ENCODE results near the gene PFN1.
A peak's percentile ranks its signal among the peaks of the same experiment; 100 is the strongest.

Gene PFN1

GRCh38 chr17:4948166-4948930 lies at the start of gene PFN1:
Gene PFN1, minus strand, starts transcription at chr17:4948530. Its CDS starts 136 bp downstream, at chr17:4948394.
- peak; percentile 89 for DNase-seq (ENCODE audit: low spot score)

- DNase-seq (ENCODE audit: low spot score): peak; percentile 93
Measured at GRCh38 chr17:4997302-4998026, 49.1 kb upstream of the PFN1 start, which contains the start of the genes INCA1 and KIF1C. Gene INCA1, minus strand, starts transcription at chr17:4997522. Its CDS starts 3,085 bp downstream, at chr17:4994437. Gene KIF1C, plus strand, starts transcription at chr17:4997950. Its CDS starts 2,297 bp downstream, at chr17:5000247.

GRCh38 chr17:4994081-4994595 lies 45.8 kb upstream of the PFN1 start:
- DNase-seq (ENCODE audit: low spot score): no peak

GRCh38 chr17:4987767-4988567 lies 39.6 kb upstream of the PFN1 start:
- DNase-seq (ENCODE audit: low spot score): no peak

- DNase-seq (ENCODE audit: low spot score): peak; percentile 87
Measured at GRCh38 chr17:4986951-4987766, 38.8 kb upstream of the PFN1 start, which contains the start of gene CAMTA2. Gene CAMTA2, minus strand, starts transcription at chr17:4987675. Its CDS starts 1,453 bp downstream, at chr17:4986222.

- DNase-seq (ENCODE audit: low spot score): no peak
Measured at GRCh38 chr17:4986403-4986802, 38.1 kb upstream of the PFN1 start.

- no peak for DNase-seq (ENCODE audit: low spot score)
Measured at GRCh38 chr17:4982305-4982704, 34.0 kb upstream of the PFN1 start.

- no peak for DNase-seq (ENCODE audit: low spot score)
Measured at GRCh38 chr17:4980644-4981216, 32.4 kb upstream of the PFN1 start.

GRCh38 chr17:4978726-4979125 lies 30.4 kb upstream of the PFN1 start:
- DNase-seq (ENCODE audit: low spot score): no peak

GRCh38 chr17:4974115-4974670 lies 25.9 kb upstream of the PFN1 start:
- DNase-seq (ENCODE audit: low spot score): no peak

GRCh38 chr17:4973256-4974114 lies 25.2 kb upstream of the PFN1 start:
- DNase-seq (ENCODE audit: low spot score): no peak

GRCh38 chr17:4972752-4973151 lies 24.4 kb upstream of the PFN1 start:
- DNase-seq (ENCODE audit: low spot score): no peak

GRCh38 chr17:4972322-4972721 lies 24.0 kb upstream of the PFN1 start:
- no peak for DNase-seq (ENCODE audit: low spot score)

- no peak for DNase-seq (ENCODE audit: low spot score)
Measured at GRCh38 chr17:4971826-4972225, 23.5 kb upstream of the PFN1 start.

GRCh38 chr17:4970273-4970672 lies 21.9 kb upstream of the PFN1 start:
- no peak for DNase-seq (ENCODE audit: low spot score)

- DNase-seq (ENCODE audit: low spot score): no peak
Measured at GRCh38 chr17:4969551-4970173, 21.3 kb upstream of the PFN1 start.

GRCh38 chr17:4969047-4969550 lies 20.8 kb upstream of the PFN1 start:
- DNase-seq (ENCODE audit: low spot score): peak; percentile 45

GRCh38 chr17:4968486-4969046 lies 20.2 kb upstream of the PFN1 start:
- DNase-seq (ENCODE audit: low spot score): no peak

Measured in putamen (tissue), 1 donor.